Panc1 (cell line): ENCODE measurements around the gene PAFAH1B1. TPM values are rescaled to one million over a fixed set of nuclear protein-coding genes. Genes with fewer than 3 reads are reported as not detected.

Source experiments
- ATAC-seq: fragments of 200-7000 bp; cut with Tn5 transposase; 2 replicates; pipeline ENCODE4 v1.9.1; 2020; ENCODE audit warnings: mild to moderate bottlenecking, moderate library complexity
- BruUV-seq: library from RNA; stranded (reverse); fragments of 400-500 nt; replicated peaks from 2 replicates; lab custom pipeline; 2021; lab: Mats Ljungman, UMichigan
- CTCF ChIA-PET: fragments of 300-600 bp; sonication (Branson Sonifier 250); formaldehyde crosslinking; loops from one replicate; lab custom pipeline; 2022; ENCODE audit warnings: antibody characterized with exemption; lab: Charles Lee
- POLR2A ChIA-PET: fragments of 300-600 bp; sonication (Branson Sonifier 250); formaldehyde crosslinking; loops from one replicate; lab custom pipeline; 2022; ENCODE audit warnings: antibody characterized with exemption; lab: Charles Lee
- DNase-seq: peaks from one replicate; pipeline ENCODE4 v3.0.0-alpha.2; 2010; ENCODE audit warnings: low read depth, low spot score
- H3K27ac ChIP-seq: 2 replicates; pipeline ENCODE4 v1.5.1; 2011; ENCODE audit warnings: mild to moderate bottlenecking, low read length, inconsistent platforms
- H3K27me3 ChIP-seq: fragments of 200-500 bp; sonication (Bioruptor generic); 2 replicates; pipeline ENCODE4 v1.6.0; 2014; ENCODE audit warnings: low read length, inconsistent platforms; ENCODE audit not compliant: control insufficient read depth, insufficient read depth
- H3K36me3 ChIP-seq: fragments of 200-500 bp; sonication (Bioruptor generic); 2 replicates; pipeline ENCODE4 v1.5.1; 2014; ENCODE audit warnings: inconsistent platforms, mild to moderate bottlenecking, low read length, moderate library complexity; ENCODE audit not compliant: control insufficient read depth, insufficient read depth
- H3K4me1 ChIP-seq: 2 replicates; pipeline ENCODE4 v1.5.1; 2011; ENCODE audit warnings: inconsistent platforms, mild to moderate bottlenecking, low read length, moderate library complexity; ENCODE audit not compliant: control insufficient read depth, insufficient read depth
- H3K4me3 ChIP-seq, 2 experiments: 2 replicates each; pipeline ENCODE4 v1.5.1; 2011 to 2012; ENCODE audit warnings: low read depth in 2 of 2, low read length in 2 of 2, mild to moderate bottlenecking in 2 of 2, inconsistent platforms in 1 of 2, moderate library complexity in 1 of 2
- H3K9me3 ChIP-seq: fragments of 200-500 bp; sonication (Bioruptor generic); 2 replicates; pipeline ENCODE4 v1.5.1; 2014; ENCODE audit warnings: low read depth, mild to moderate bottlenecking, inconsistent platforms, low read length, moderate library complexity; ENCODE audit not compliant: control insufficient read depth, insufficient read depth
- CTCF ChIP-seq: fragments of 450-650 bp; IDR thresholded peaks from 2 replicates; pipeline ENCODE4 v1.5.1; 2017; ENCODE audit warnings: mild to moderate bottlenecking
- POLR2AphosphoS5 ChIP-seq: IDR thresholded peaks from 2 replicates; pipeline ENCODE4 v1.6.1; 2012; ENCODE audit warnings: mild to moderate bottlenecking, low read depth, low read length, moderate library complexity
- REST ChIP-seq, 2 experiments: IDR thresholded peaks; 2 replicates each; pipeline ENCODE4 v1.6.1; 2011 to 2012; ENCODE audit warnings: low read depth in 2 of 2, control low read depth in 1 of 2, low read length in 1 of 2, mild to moderate bottlenecking in 1 of 2, moderate library complexity in 1 of 2; ENCODE audit not compliant: insufficient read depth in 1 of 2
- SIN3A ChIP-seq: IDR thresholded peaks from 2 replicates; pipeline ENCODE4 v1.6.1; 2012; ENCODE audit warnings: low read depth, mild to moderate bottlenecking, low read length, moderate library complexity, borderline replicate concordance; ENCODE audit not compliant: insufficient read depth
- TCF7L2 ChIP-seq: IDR thresholded peaks from 2 replicates; pipeline ENCODE4 v1.6.1; 2011; ENCODE audit warnings: mild to moderate bottlenecking, low read depth, low read length, inconsistent platforms
- in situ Hi-C: cut with HindIII; loops from 2 replicates; pipeline ENCODE4 v1.10.0; 2016; ENCODE audit warnings: low sequenced_read_pairs, low pct_unique_long_range_greater_than_20kb
- intact Hi-C: fragments of 100-400 bp; cut with micrococcal nuclease; formaldehyde crosslinking; loops from one replicate; pipeline ENCODE4 v1.10.0; 2022; ENCODE audit not compliant: unreplicated experiment
- total RNA-seq: library from RNA; stranded (reverse); gene quantifications from one replicate; pipeline ENCODE4 v1.2.1, GENCODE V29; 2021; ENCODE audit not compliant: unreplicated experiment

Gene PAFAH1B1
- total RNA-seq, 1 experiment from 2014 or later = 120 TPM

- POLR2A ChIA-PET = no interaction called here
- CTCF ChIA-PET = interaction anchor here (0.6 kb wide), 1 partner anchor 31 kb away, joined by 4 read pairs; no protein-coding TSS in a partner anchor
- intact Hi-C loops = no loop called here
Measured at GRCh38 chr17:2719861-2720260, 126.4 kb downstream of the PAFAH1B1 start.

GRCh38 chr17:2721603-2722002 is 128.1 kb downstream of the PAFAH1B1 start:
- no peak for DNase-seq
- in situ Hi-C loops (no loop called here), intact Hi-C loops (no loop called here)
- Histone ChIP-seq H3K27me3 (no peaks in the 10 kb centered on the region), H3K4me3 (no peak overlapping the region), H3K4me1 (no peaks in the 10 kb centered on the region), H3K27ac (no peak overlapping the region), H3K36me3 (no peaks in the 10 kb centered on the region), H3K9me3 (no peaks in the 10 kb centered on the region)
- no TSS peak for BruUV-seq
- ChIA-PET POLR2A (no interaction called here), CTCF (interaction anchor here (0.5 kb wide), 1 partner anchor 33 kb away, joined by 3 read pairs; no protein-coding TSS in a partner anchor)
- ATAC-seq = no peak
- no peak for TF ChIP-seq TCF7L2
- TF ChIP-seq REST (IDR thresholded peaks at IDR 0.05; ENCODE audit: insufficient read depth in 1 of 2, low read depth in 2 of 2, low read length in 1 of 2) = no peak
- no peak for TF ChIP-seq CTCF
- TF ChIP-seq SIN3A = no peak
- TF ChIP-seq POLR2AphosphoS5 = no peak

More at GRCh38 chr17:2719861-2720260, 126.4 kb downstream of the PAFAH1B1 start:
- no peaks in the 10 kb centered on the region for H3K27me3 ChIP-seq
- DNase-seq (no peak), ATAC-seq (no peak)
- in situ Hi-C loops = no loop called here
- no peaks in the 10 kb centered on the region for H3K4me1 ChIP-seq
- no peak overlapping the region for H3K4me3 ChIP-seq
- TF ChIP-seq SIN3A = no peak
- no peak for TF ChIP-seq POLR2AphosphoS5
- TF ChIP-seq REST (IDR thresholded peaks at IDR 0.05; ENCODE audit: insufficient read depth in 1 of 2, low read depth in 2 of 2, low read length in 1 of 2) = no peak
- no peak for TF ChIP-seq TCF7L2
- no peak for TF ChIP-seq CTCF
- no TSS peak for BruUV-seq
- H3K27ac ChIP-seq = no peak overlapping the region
- no peaks in the 10 kb centered on the region for H3K36me3 ChIP-seq
- H3K9me3 ChIP-seq = no peaks in the 10 kb centered on the region
